LoVo (cell line): Measurements from ENCODE around the gene GPR152.
A peak's percentile ranks its signal among the peaks of the same experiment; 100 is the strongest.

Experiments
- DNase-seq: peaks from one replicate; pipeline ENCODE4 v3.0.0-alpha.2; 2016; ENCODE audit warnings: low spot score

Gene GPR152

DNA sequence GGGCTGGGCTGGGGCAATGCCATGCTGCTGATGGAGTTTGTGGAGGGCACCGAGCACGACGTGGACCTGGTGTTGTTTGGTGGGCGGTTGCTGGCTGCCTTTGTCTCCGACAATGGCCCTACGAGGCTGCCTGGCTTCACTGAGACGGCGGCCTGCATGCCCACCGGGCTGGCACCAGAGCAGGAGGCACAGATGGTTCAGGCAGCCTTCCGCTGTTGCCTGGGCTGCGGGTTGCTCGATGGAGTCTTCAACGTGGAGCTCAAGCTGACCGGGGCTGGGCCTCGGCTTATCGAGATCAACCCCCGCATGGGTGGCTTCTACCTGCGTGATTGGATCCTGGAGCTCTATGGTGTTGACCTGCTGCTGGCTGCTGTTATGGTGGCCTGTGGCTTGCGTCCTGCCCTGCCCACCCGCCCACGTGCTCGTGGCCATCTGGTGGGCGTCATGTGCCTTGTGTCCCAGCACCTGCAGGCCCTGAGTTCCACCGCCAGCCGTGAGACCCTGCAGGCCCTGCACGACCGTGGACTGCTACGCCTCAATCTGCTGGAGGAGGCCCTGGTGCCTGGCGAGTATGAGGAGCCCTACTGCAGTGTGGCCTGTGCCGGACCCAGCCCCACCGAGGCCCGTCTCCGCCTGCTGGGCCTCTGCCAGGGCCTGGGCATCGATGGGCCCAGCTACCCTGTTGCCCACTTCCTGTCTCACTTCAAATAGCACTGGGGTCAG lies 28.5 kb downstream of the GPR152 start:
- no peak for DNase-seq

DNA sequence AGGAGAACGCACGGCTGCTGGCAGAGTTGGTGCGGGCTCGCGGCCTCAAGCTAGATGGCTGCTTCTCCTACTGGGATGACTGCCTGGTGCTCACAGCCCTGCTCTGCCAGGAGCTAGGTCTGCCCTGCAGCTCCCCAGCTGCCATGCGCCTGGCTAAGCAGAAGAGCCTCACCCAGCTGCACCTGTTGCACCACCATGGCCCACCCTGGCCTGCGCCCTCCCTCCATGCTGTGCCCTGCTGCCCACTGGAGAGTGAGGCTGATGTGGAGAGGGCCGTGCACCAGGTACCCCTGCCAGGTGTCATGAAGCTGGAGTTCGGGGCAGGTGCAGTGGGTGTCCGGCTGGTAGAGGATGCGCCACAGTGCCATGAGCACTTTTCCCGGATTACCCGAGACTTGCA lies 29.1 kb downstream of the GPR152 start:
- DNase-seq = no peak

DNA sequence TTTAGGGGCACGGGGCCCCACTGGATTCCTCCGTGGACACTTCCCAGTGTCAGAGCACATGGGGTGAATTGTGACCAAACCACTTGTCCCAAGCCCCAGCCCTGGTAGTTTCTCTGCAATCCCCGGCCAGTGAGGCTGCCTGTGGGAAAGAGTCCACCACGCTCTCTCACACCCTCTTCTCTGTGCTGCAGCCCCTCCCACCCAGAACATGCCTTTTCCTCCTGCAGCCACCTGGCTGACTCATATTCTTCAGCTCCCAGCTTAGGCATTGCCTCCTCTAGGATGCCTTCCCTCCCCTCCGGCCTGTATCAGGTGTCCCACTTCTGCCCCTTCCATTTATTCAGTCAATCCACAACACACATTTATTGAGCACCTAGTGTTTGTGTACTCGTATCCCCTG lies 29.6 kb downstream of the GPR152 start:
- no peak for DNase-seq

DNA sequence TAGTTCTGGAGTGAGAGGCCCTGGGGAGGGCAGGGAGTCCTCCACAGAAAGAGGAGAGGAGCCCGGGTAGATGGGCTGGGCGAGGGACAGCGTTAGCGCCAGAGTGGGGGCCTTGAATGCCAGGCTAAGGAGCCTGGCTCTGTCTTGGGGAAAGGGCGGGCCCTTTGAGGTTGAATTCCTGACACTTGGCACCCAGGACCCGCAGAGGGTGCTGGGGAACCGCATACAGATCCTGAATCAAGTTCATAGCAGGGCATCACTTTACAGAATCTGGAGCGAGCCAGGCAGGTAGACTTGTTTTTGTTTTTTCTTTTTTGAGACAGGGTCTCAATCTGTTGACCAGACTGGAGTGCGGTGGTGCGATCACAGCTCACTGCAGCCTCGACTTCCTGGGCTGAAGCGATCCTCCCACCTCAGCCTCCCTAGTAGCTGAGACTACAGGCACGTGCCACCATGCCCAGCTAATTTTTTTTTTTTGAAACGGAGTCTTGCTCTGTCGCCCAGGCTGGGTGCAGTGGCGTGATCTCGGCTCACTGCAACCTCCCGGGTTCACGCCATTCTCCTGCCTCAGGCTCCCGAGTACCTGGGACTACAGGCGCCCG lies 31.0 kb downstream of the GPR152 start:
- no peak for DNase-seq

DNA sequence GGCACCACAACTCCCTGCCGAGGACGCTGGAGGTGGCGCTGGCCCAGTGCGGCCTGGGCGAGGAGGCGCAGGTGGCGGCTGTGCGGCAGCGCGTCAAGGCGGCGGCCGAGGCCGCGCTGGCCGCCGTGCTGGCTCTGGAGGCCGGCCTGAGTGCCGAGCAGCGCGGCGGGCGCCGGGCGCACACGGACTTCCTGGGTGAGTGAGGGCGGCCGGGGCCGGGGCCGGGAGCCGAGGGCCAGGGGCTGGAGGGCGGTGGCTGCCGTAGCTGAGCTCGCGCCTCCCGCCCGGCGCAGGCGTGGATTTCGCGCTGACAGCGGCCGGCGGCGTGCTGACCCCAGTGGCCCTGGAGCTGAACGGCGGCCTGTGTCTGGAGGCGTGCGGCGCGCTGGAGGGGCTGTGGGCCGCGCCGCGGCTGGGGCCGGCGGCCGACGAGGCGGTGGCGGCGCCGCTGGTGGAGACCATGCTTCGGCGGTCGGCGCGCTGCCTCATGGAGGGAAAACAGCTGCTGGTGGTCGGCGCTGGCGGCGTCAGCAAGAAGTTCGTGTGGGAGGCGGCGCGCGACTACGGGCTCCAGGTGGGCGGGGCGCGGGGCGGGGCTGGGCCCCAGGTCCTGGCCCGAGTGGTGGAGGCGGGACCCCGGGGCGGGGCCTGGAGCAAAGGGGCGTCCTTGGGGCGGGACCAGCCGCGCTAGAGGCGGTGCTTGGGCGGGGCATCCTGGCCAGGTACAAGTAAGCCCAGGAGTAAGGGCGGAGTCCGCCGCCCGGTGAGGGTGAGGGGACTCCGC lies 31.7 kb downstream of the GPR152 start:
- DNase-seq = peak; percentile 94

DNA sequence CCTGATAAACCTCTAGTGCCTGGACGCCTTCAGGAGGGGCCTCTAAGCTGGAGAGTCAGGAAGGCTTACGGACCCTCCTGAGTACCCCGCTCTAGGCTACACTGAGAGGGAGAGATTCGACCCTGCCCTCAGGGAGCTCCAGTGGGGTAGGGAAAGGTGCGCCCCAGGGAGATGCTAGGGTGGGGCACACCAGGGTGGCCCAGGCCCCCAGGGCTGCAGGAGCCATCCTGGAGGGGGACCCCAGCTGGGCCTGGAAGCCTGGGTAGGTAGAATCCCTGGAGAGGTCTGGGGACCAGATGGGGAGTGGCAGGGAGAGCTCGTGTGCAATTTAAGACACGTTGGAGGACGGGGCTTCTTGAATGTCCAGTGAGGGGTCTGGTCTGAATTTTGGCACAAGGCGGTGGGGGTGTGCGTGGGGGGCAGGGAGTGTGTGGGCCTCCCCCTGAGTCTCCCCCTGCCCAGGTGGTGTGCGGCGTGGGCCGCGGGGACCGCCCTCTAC lies 32.3 kb downstream of the GPR152 start:
- no peak for DNase-seq

DNA sequence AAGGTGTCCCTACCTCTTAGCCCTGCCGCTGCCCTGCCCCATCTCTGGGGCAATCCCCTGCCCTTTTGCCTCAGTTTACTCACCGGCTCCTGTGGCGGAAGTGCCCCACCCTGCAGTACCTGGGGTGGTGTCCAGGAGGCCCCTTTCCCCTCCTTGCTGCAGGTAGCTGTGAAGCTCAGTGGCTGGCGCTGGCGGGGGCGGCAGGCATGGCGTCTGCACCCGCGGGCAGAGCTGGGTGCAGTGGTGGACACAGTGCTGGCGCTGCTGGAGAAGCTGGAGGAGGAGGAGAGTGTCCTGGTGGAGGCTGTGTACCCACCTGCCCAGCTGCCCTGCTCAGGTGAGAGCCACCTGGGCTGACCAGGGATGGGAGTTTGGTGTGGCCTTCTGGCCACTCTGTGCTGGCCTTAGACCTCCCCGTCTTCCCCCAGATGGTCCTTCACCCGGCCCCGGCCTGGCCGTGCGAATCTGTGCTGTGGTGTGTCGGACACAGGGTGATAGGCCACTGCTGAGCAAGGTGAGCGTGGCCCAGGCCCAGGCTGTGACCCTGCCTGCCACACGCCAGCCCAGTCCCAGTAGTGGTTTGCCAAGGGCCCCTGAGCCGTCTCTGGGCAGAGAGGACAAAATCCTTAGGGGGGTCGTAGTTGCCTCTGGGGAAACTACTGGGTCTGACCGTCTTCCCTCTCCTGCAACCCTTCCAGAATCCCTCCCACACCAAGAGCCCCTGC lies 33.0 kb downstream of the GPR152 start:
- no peak for DNase-seq

DNA sequence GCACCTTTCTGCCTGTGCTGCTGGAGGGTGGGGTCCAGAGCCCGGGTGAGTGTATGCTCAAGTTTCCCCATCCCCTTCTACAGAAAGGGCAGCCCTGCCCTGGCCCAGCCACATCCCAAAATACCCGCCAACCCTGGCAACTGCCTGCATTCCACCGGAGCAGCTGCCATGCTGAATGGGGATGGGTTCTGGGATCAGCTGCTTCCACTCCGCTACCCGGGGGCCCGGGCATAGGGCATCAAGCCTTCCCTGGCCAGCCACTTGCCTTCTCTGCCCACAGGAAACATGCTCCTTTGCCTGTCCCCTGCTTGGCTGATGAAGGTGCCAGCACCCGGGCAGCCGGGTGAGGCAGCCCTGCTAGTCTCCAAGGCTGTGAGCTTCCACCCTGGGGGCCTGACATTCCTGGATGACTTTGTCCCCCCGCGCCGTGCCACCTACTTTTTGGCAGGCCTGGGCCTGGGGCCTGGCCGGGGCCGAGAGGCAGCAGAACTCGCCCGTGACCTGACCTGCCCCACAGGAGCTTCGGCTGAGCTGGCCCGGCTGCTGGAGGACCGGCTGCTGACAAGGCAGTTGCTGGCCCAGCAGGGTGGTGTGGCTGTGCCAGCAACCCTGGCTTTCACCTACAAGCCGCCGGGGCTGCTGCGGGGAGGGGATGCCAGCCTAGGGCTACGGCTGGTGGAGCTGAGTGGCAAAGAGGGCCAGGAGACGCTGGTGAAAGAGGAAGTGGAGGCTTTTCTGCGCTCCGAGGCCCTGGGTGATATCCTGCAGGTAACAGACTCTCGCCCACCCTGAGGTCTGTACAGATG lies 33.9 kb downstream of the GPR152 start:
- DNase-seq = no peak

DNA sequence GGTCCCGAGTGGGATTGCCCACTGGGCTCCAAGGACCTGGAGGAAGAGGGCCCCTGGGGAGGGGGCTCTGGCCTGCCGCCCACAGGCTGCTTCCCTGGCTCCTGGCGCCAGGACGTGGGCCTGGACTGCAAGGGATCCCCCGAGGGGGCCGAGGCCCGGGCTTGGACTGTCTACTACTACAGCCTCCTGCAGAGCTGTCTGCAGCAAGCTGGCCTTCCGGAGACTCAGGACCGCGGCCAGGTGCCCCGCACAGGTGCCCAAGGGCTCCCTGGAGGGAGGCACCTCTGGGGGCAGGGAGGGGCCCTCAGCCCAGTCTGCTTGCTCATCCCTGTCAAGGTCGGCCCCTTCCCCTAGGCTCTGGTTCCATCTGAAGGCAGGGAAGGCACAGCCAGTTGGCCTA lies 35.1 kb downstream of the GPR152 start:
- no peak for DNase-seq

DNA sequence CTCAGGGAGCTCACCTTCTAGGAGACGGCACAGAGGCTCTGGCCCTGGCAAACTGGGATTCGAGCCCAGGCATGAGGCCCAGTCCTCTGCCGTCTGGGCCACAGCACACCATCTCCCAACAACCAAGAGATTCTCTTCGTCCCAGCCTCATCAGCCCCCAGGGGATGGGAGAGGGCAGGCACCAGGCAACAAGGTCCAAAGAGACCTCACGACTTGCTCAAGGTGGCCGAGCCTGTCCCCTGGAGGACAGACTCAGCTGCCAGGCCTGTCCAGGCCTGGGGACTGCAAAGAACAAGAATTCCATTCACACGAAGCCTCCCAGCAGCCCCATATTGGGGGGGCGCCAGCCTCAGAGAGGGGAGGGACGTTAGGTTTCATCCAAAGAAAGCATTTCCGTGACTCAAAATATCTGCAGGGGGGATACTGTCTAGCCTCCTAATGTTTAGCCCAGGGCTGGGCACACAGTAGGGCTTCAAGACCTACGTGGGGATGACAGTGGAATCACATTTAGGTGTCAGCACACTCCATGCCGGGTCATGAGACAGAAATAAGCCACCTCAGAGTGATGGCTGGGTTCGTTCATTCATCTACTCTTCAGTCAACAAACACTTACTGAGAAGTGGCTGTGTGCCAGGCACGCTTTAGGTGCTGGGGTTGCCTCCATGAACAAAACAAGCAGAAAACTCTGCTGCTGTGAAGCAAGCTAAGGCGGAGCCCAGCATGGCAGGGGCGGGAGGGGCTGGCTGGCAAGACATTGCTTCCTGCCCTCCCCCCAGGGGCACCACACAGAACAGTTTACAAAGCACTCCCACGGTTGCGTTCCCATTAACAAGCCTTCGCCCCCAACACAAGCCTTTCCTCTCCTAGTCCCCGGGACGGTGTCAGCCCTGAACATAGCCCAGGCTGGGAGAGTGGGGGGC lies 35.9 kb downstream of the GPR152 start:
- no peak for DNase-seq

DNA sequence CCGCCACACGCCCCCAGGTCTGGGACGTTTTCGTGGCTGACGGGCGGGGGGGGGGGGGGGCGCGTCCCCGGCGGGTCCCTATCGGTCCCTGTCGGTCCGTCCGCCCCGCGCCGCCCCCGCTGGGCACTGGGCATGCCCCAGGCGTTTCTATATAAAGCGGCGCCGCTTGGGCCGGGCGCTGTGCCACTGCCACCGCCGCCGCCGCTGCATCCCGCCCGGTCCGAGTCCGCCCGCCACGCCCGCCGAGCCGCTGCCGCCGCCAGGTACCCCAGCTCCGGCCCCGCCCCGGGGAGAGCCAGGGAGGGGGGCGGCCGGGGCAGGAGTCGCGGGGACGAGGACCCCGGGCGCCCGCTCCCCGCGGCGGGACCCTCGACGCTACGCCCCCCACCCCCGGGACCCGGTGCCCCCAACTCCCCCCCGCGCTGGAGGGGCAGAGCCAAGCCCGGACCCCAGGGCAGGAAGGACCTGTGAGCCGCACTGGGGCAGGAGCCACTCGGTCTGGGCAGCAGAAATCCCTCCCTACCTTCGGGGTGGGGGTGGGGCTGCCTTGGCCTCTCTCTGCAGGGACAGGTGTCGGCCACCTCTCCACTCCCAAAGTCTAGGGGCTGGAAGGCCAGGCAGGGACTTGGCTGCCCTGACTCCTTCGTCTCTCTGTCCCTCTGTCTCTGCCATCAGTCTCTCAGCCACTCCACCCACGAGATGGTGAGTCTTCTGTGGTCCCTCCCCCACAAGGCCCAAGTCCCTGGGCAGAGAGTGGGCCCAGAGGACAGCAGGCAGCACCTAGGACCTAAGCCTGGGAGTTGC lies 36.8 kb downstream of the GPR152 start, which contains the start of gene CARNS1:
Gene CARNS1 (plus strand): TSS at position 178 of the 804 bp plus-strand sequence. CDS start 522 bp downstream, at position 700.
- no peak for DNase-seq

DNA sequence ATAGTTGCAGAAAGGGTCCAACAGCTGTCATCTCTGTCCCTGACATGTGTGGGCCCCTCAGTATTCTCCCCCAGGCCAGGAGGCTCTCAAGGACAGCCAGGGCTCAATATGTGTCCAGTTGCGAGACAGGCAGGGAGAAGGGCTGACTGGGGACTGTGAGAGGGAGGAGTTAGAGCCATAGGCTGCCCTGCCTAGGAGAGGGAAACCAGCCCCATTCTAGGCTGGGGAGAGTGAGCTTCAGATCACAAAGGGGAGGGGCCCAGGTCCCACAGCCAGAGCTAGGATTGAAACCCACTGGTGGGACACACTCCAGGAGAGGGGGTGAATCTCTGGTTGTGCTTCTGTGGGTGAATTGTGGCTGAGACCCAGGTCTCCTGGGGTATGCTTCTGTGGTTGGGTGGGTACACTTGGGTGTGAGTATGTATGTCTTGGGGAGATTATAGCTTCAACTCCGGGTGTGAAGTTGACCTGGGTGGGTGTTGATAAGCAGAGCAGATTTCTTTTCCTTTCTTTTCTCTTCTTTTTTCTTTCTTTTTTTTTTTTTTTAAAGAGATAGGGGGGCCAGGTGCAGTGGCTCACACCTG lies 39.2 kb downstream of the GPR152 start:
- DNase-seq = no peak

DNA sequence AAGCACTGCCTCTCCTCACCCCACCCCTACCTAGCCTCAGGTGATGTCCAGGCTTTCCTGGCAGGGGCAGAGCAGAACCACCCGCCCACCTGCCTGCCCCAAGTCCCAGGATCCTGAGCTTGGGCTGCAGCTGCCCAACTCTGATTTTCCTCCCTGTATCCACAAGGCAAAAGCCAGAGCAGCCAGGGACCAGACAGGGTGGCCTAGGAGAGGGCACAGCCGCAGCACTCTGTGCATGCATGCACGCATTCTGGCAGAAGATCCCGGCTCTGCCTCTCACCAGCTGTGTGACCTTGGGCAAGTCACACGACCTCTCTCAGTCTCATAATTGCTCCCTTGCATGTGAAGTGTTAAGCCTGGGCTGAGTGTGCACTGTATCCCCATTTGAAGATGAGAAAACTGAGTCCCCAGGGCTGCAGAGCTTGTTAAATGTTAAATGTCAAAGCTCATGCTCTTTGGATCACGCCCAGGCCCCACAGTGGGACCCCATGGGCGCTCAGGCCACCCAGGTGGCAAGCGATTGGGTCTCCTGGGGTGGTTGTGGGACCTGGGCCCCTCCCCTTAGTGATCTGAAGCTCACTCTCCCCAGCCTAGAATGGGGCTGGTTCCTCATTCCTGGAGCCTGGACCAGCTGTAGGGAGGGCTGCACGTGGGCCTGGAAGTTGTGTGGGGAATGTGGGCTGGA lies 39.9 kb downstream of the GPR152 start:
- no peak for DNase-seq

DNA sequence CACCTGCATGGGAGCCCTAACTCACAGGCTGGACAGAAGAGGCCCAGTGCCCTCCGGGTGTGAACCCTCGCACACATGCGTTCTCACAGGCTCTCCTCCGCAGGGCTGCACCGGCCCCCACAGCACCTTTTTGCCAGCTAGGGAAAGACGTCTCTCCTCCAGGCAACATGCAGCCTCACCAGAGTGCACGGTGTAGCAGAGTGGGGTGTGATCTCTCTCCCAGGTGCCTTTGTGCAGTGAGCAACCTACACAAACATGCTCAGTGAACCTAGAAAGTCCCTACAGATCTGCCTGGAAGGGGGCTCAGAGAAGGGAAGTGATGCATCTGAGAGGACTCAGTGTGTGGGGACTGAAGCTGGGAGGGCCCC lies 40.8 kb downstream of the GPR152 start:
- DNase-seq = no peak

DNA sequence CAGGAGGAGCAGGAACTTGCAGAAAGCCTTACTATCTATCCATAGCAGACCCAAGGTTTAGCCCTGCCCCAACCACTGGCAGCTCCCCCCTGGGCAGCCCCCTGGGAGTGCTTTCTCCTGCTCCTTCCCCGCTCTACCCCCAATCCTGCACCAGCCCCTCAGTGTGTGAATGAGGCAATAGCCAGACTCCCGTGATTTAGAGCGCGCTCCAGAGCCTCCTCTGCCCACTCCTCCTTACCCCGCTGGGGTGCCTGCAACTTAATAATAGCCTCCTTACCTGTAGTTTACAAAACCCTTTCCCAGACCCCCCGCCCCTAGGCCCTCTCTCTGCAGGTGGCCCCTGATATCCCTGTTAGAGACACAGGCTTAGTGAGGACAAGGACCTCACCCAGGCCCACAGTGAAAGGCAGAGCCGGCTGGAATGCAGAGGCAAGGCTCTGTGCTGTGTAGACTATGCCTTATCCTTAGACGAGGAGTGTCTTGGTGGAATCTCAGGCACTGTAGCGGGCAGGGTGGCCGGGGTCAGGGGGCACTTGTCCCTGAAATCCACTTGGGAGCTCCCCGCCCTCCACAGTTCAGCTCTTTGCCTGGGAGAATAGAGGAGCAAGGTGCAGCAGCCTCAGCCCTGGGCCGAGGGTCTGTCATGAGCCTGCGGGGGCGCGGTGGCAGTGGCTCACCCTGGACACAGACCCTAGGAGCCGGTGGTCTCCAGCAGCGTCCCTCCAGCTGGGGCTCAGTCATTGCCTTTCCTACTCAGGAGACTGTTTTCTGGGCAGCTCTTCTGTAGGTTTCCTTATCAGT lies 41.3 kb downstream of the GPR152 start:
- DNase-seq = no peak

DNA sequence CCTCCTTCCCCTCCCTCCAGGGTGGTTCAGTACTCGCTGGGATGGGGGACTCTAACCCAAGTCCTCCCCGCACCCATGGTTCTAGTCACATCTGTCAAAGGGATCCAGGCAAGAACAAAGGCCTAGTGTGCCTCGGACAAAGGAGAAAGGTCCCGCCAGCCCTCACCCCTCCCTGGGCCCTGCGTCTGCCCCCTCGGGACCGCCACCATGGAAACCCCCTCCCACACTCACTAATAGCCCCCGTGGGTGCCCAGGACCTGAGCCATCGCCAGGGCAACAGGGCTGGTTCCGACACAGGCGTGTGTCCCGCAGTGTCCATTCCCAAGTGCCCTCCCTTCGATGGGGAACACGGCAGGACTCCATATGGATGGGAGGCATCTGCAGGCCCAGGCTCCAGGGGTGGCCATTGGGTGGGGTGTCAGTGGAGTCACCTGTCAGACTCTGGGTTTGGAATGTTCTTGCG lies 42.1 kb downstream of the GPR152 start:
- DNase-seq = no peak

DNA sequence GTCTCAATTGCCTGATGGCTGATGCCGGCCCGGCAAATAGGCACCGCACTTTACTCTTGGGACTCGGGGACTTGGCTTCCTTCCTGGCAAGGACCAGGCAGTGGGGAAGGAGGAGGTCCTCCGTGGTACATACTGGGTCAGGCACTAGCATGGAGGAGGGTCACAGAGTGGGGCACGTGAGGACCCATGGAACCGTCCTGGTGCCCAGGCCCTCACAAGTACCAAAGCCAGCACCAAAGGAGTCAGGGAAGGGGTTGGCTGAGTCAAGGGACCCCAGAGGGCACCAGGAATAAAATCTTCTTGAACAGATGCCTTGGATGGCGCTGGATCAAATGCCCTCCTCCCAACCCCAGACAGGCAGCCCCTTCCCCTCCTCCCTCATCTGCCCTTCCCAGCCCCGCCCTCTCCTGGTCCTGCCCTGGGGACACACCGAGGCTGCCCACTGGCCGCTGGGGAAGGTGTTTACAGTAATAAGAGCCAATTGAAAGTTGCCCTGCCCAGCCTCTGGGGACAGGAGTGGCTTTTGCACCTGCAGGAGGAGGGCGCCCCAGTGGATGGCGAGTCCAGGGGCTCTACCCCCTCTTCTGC lies 42.7 kb downstream of the GPR152 start:
- no peak for DNase-seq
